A549 treated with CORT108297 at 1 μM for 4 hours (cell line): ENCODE measurements around the gene ACAT2. TPM values are rescaled to one million over a fixed set of nuclear protein-coding genes. Genes with fewer than 3 reads are reported as not detected.

Experiments
- total RNA-seq: library from RNA; stranded (reverse); fragments of 200-300 nt; extraction: Qiagen RNA extraction; gene quantifications from 5 replicates; pipeline ENCODE4 v1.2.3, GENCODE V29; 2022

ACAT2 gene
- 24.6 to 29.5 TPM (median 27.0 TPM) in 5 replicates for total RNA-seq

DNA sequence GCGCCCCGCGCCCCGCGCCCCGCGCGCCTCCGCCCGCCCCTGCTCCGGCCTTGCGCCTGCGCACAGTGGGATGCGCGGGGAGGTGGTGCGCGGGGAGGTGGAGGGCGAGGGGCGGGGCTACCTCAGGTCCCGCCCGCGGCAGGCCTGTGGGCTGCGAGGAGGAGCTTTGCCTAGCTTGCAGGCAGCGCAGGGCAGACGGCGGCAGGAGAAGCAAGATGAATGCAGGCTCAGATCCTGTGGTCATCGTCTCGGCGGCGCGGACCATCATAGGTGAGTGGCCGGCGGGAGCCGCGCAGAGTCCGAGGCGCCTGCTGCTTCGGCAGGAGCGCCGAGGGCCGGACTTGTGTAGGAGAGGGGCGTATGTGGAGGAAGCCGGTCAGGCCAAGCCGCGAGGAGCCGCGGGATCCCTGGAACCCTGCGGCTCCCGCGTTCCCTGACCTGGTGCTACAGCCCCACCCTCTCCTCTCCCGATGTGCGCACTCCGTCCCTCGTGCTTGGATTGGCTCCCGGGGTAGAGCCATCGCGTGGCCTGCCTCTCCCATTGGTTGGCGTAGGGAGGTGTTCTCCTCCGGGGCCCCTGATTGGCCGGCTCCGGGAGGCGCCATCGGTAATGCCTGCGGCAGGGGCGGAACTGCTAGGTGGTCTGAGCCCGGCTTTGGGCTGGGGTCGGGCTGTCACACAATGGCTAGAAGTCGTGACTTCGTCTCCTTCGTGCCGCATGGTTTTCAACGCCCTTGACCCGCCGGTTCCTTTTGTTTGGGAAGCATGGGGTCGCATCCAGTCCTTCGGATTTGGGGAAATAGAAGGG is at the start of gene ACAT2:
Gene ACAT2 (plus strand): TSS at position 173 of the 808 bp plus-strand sequence. CDS start 43 bp downstream, at position 216.

DNA sequence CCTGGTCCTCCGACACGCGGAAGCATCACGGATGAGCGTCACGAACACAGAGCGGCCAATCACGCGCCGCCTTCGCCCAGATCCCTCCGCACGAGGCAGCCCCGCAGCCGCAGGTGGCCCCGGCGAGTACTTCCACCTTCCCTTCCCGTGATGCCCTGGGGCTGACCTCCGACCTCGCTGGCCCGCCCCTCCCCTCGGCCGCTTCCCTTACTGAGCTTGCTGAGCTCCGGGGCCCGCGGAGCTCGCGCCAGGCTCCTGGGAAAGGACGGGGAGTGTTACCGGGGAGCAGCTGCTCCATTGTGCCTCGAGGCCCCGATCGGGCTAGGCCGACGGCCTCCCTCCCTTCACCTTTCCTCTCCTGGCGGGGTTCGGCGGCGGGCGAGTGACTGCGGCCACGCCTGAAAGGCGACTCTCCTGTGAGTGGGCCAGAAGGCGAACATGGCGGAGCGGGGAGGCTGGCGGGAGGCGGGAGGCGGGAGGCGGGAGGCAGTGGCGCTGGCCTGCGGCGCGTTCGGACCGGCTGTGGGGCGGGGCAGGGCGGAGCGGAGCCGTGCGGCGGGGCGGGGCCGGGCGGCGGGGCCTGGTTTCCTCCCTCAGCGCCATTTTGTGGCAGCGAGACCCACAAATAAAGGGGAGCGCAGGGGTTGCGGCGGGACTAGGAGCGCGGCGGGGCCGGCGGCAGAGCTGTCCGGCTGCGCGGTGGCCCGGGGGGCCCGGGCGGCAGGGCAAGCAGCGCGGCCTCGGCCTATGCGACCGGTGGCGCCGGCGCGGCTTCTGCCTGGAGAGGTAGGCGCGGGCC is 34.7 kb upstream of the ACAT2 start, which contains the start of gene WTAP:
Gene WTAP (plus strand): TSS at position 589 of the 799 bp plus-strand sequence. CDS start 8,760 bp downstream, outside the sequence.

GRCh38 chr6:159789377-159790148 is 27.7 kb downstream of the ACAT2 start, which contains the start of gene TCP1:
Gene TCP1 (minus strand): TSS chr6:159789602. CDS start chr6:159789468, 134 bp downstream.

DNA sequence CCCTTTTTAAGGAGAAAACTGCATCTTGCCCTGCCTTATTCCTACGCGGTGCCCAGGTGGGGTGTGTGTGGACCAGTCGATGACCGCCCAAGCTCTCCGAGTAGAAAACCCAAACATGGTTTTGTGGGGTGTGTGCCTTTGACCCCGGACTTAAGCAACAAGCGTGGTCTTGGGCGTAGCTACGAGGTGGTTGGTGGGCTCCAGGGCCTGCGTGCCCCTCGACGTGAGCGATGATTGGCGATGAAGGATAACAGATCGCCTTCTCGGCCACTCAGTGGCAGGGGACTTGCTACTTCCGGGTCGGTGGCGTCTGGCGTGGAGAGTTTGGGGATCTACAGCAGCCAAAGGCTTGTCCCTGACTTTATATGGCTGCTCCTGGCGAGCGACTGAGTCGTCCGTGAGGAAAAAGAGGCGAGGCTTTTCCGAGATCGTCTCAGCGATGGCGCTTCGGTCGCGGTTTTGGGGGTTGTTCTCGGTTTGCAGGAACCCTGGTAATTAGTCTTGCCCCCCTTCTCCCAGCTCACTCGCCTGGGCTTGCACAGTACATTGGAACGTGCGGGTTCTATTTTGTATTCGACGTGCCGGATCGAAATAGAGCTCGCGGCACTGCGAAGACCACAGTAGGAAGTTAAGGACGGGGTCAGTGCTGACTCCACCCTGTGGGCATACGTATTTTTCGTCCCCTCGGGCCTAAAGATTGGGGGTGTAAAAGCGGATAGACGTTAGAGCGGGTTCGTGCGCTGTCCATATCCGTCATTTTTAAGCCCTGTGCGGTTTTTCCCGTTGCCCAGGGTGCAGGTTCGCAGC is 28.5 kb downstream of the ACAT2 start, which contains the start of gene MRPL18:
Gene MRPL18 (plus strand): TSS at position 319 of the 807 bp plus-strand sequence. CDS start 121 bp downstream, at position 440.

GRCh38 chr6:159800141-159800865 is 38.5 kb downstream of the ACAT2 start, which contains the start of gene PNLDC1:
Gene PNLDC1 (plus strand): TSS chr6:159800276. CDS start chr6:159800308, 32 bp downstream.

Other genes with a start within 250 kb of the ACAT2 start
- 145 to 202 TPM (median 184 TPM) in 5 replicates for gene SOD2, start 68.8 kb upstream of the ACAT2 start, total RNA-seq
- 62.6 to 77.9 TPM (median 69.8 TPM) in 5 replicates for gene WTAP, start 34.5 kb upstream of the ACAT2 start, total RNA-seq
- 218 to 255 TPM (median 232 TPM) in 5 replicates for gene TCP1, start 27.6 kb downstream of the ACAT2 start, total RNA-seq
- gene MRPL18, start 28.4 kb downstream of the ACAT2 start, total RNA-seq: 84.9 to 103 TPM (median 90.6 TPM) in 5 replicates
- gene PNLDC1, start 38.2 kb downstream of the ACAT2 start, total RNA-seq: 0.06 to 0.13 TPM (median 0.07 TPM) in 5 replicates
- gene MAS1, start 128.9 kb downstream of the ACAT2 start, total RNA-seq: not detected in 5 replicates
- gene IGF2R, start 207.0 kb downstream of the ACAT2 start, total RNA-seq: 27.6 to 33.4 TPM (median 31.3 TPM) in 5 replicates